ENCODE data around the gene MMP20. TPM values are rescaled to one million over a fixed set of nuclear protein-coding genes. Genes with fewer than 3 reads are reported as not detected.

The MMP20 gene
- polyA plus RNA-seq, 1 of the 3 experiments (the other 2 are of a cell fraction), result not detected

- H4K20me1 ChIP-seq (ENCODE audit: insufficient read depth), result no peaks in the 10 kb centered on the region
- H3K9me3 ChIP-seq, result 0 out of 2 replicates have a peak, but pooled peaks cover 2% of the 10 kb centered on the region
- no peak overlapping the region for H2AFZ ChIP-seq (ENCODE audit: low read depth)
- ChIA-PET POLR2A (no interaction called here), CTCF (no interaction called here)
- H3K79me2 ChIP-seq (ENCODE audit: insufficient read depth), result no peaks in the 10 kb centered on the region
- no peak for DNase-seq
- WGBS (ENCODE audit: low lambda C conversion rate), result 14% methylated on average over 2 of the region's 2 CpGs
- no peaks in the 10 kb centered on the region for H3K36me3 ChIP-seq (replicated peaks in 1 of 2; ENCODE audit: control insufficient read depth in 1 of 2, insufficient read depth in 2 of 2, low read length in 1 of 2)
- no peak overlapping the region for H3K4me2 ChIP-seq
- no peaks in the 10 kb centered on the region; a peak in 1 of 4 replicates for H3K4me1 ChIP-seq (ENCODE audit: control insufficient read depth in 1 of 2, insufficient read depth in 2 of 2, low read depth in 1 of 2, low read length in 1 of 2)
- H3K9me2 ChIP-seq, result no peaks in the 10 kb centered on the region
- peak; percentile 90 for TF ChIP-seq JUND (IDR thresholded peaks at IDR 0.05)
- TF ChIP-seq ELF1 (IDR thresholded peaks at IDR 0.05), result no peak
- peak; percentile 97 for TF ChIP-seq FOSL2 (IDR thresholded peaks at IDR 0.05; ENCODE audit: borderline replicate concordance, low read depth)
- peak; percentile 53; the same call in 1 of the 2 replicates for TF ChIP-seq TCF12 (IDR thresholded peaks at IDR 0.05)
- peak; percentile 48; the same call in 1 of the 2 replicates for TF ChIP-seq PBX3 (IDR thresholded peaks at IDR 0.05)
- TF ChIP-seq MEF2A (IDR thresholded peaks at IDR 0.05; ENCODE audit: borderline replicate concordance, low read depth), result peak; percentile 53; the same call in 1 of the 2 replicates
- TF ChIP-seq MAX (IDR thresholded peaks at IDR 0.05; ENCODE audit: low read depth), result no peak
- H3K9ac ChIP-seq, result no peak overlapping the region
- H3K27ac ChIP-seq (ENCODE audit: low read depth in 2 of 2, low read length in 1 of 2), result peak overlapping the region in 1 of 2 experiments; percentile 15; a peak in 1 of 4 replicates
- no peak overlapping the region for H3K4me3 ChIP-seq (ENCODE audit: low read depth in 2 of 2, low read length in 1 of 2)
- H3K27me3 ChIP-seq (ENCODE audit: insufficient read depth), result no peaks in the 10 kb centered on the region
- H3F3A ChIP-seq (replicated peaks; ENCODE audit: insufficient read depth), result peaks cover 7% of the 10 kb centered on the region
These were observed 61.0 kb downstream of the MMP20 start for GRCh38 chr11:102564110-102564509.

- H2AFZ ChIP-seq (ENCODE audit: low read depth), result no peak overlapping the region
- no peak for DNase-seq
- POLR2A ChIA-PET, result no interaction called here
- no peaks in the 10 kb centered on the region for H3K27me3 ChIP-seq (ENCODE audit: insufficient read depth)
- H4K20me1 ChIP-seq (ENCODE audit: insufficient read depth), result no peaks in the 10 kb centered on the region
- no peak overlapping the region for H3K27ac ChIP-seq (ENCODE audit: low read depth in 2 of 2, low read length in 1 of 2)
- no peaks in the 10 kb centered on the region for H3K36me3 ChIP-seq (replicated peaks in 1 of 2; ENCODE audit: control insufficient read depth in 1 of 2, insufficient read depth in 2 of 2, low read length in 1 of 2)
- H3K4me3 ChIP-seq (ENCODE audit: low read depth in 2 of 2, low read length in 1 of 2), result no peak overlapping the region
- H3K4me1 ChIP-seq (ENCODE audit: control insufficient read depth in 1 of 2, insufficient read depth in 2 of 2, low read depth in 1 of 2, low read length in 1 of 2), result no peaks in the 10 kb centered on the region; a peak in 1 of 4 replicates
- H3K9me2 ChIP-seq, result no peaks in the 10 kb centered on the region
- H3K9me3 ChIP-seq, result 0 out of 2 replicates have a peak, but pooled peaks cover 2% of the 10 kb centered on the region
- no peak overlapping the region for H3K4me2 ChIP-seq
- peaks cover 7% of the 10 kb centered on the region for H3F3A ChIP-seq (replicated peaks; ENCODE audit: insufficient read depth)
- no peaks in the 10 kb centered on the region for H3K79me2 ChIP-seq (ENCODE audit: insufficient read depth)
- CTCF ChIA-PET, result no interaction called here
- H3K9ac ChIP-seq, result no peak overlapping the region
- no peak for TF ChIP-seq PBX3 (IDR thresholded peaks at IDR 0.05)
- TF ChIP-seq TEAD4 (IDR thresholded peaks at IDR 0.05; ENCODE audit: borderline replicate concordance, insufficient read depth), result no peak
- no peak for TF ChIP-seq FOXJ3 (CRISPR knock-in tag; IDR thresholded peaks at IDR 0.05)
- no peak for TF ChIP-seq MAX (IDR thresholded peaks at IDR 0.05; ENCODE audit: low read depth)
- TF ChIP-seq REST (IDR thresholded peaks at IDR 0.05; ENCODE audit: low read depth, low read length), result no peak
- TF ChIP-seq MEF2A (IDR thresholded peaks at IDR 0.05; ENCODE audit: borderline replicate concordance, low read depth), result no peak
- TF ChIP-seq JUND (IDR thresholded peaks at IDR 0.05), result no peak
- TF ChIP-seq TAF1 (IDR thresholded peaks at IDR 0.05; ENCODE audit: borderline replicate concordance, low read depth, low read length), result no peak
- no peak for TF ChIP-seq NFIC (IDR thresholded peaks at IDR 0.05; ENCODE audit: borderline replicate concordance)
- TF ChIP-seq CHD2 (IDR thresholded peaks at IDR 0.05; ENCODE audit: low read length, partially characterized antibody), result no peak
- no peak for TF ChIP-seq USF2 (IDR thresholded peaks at IDR 0.05; ENCODE audit: borderline replicate concordance, low read depth, low read length)
- TF ChIP-seq EZH2phosphoT487 (IDR thresholded peaks at IDR 0.05; ENCODE audit: borderline replicate concordance, low read depth), result no peak
- TF ChIP-seq NRF1 (IDR thresholded peaks at IDR 0.05; ENCODE audit: low read depth, low read length), result no peak
- no peak for TF ChIP-seq RFX5 (IDR thresholded peaks at IDR 0.05; ENCODE audit: low read length)
- no peak for TF ChIP-seq EP300 (IDR thresholded peaks at IDR 0.05; ENCODE audit: borderline replicate concordance in 1 of 2, low read depth in 1 of 2, low read length in 1 of 2)
- no peak for TF ChIP-seq TCF12 (IDR thresholded peaks at IDR 0.05)
- no peak for TF ChIP-seq FOXM1 (IDR thresholded peaks at IDR 0.05; ENCODE audit: low read depth)
- no peak for TF ChIP-seq SMC3 (IDR thresholded peaks at IDR 0.05; ENCODE audit: low read depth, low read length)
These were observed 63.5 kb downstream of the MMP20 start for GRCh38 chr11:102561636-102562035.

All from SK-N-SH (cell line).